Embryonic facial prominence (tissue), 1 donor: ENCODE measurements around the gene PIEZO2.

ENCODE experiments used
- DNase-seq: peaks from one replicate; pipeline ENCODE4 v3.0.0-alpha.2; 2016; ENCODE audit errors: extremely low spot score

The PIEZO2 gene

GRCh38 chr18:10745971-10746370, 403.4 kb downstream of the PIEZO2 start:
- DNase-seq, result no peak

DNA sequence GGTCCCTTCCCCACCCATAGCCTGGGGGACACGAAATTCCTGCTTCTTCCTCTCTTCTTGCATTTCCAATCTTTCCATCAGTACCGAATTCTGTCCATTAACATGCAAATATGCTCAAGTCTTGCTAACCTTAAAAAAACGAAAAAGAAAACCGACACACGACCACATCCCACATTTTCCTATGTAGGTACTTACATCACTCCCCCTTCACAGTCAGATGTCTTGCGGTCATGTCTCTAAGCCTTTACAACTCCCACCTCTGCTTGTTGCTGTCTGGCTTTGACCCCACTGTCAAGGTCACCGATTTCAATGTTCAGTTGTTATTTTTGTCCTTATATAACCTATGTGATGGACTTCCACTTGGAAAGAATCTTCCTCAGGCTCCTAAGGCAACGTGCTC, 404.1 kb downstream of the PIEZO2 start:
- DNase-seq, result no peak

GRCh38 chr18:10743766-10744165, 405.6 kb downstream of the PIEZO2 start:
- no peak for DNase-seq

- DNase-seq, result no peak
Measured at GRCh38 chr18:10739152-10739551, 410.2 kb downstream of the PIEZO2 start.

DNA sequence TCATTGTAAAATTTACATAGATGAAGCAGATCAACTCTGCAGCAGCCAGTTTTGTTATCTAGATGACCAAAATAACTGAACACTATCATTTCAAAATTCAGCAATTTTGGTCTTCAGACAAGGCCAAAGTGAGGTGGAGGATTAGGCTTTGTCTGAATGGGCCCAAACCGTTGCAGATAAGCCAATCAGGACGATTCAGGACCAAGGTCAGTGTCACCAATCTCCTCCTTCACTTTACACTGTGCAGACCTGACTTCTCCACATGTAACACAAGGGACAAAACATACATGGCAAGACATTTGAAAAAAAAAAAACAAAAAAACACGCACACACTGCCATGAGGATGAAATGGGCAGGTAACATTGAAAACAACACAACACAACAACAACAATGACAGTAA, 412.4 kb downstream of the PIEZO2 start:
- DNase-seq, result no peak

DNA sequence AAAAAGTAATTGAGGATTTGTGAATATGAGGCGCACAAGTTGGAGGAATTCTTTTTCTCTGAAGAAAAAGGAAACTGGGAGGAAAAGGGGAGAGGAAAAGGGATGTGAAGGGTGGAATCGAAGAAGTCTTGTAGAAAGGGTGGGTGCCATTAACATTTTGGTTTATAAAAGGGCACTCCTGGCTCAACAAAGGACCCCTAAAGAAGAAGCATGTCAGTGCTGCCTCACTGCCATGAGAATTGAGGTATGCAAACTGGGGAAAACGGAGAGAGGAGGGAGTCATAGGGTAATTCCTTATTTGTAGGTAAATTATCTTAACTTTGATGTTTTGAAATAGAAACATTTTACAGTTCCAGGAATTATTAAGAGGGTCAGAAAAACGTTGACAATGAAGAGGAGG, 416.4 kb downstream of the PIEZO2 start:
- DNase-seq, result no peak

GRCh38 chr18:10727477-10727876, 421.9 kb downstream of the PIEZO2 start:
- DNase-seq, result no peak

- DNase-seq, result no peak
Measured at GRCh38 chr18:10726198-10727068, 422.9 kb downstream of the PIEZO2 start.

- no peak for DNase-seq
Measured at GRCh38 chr18:10724666-10725065, 424.7 kb downstream of the PIEZO2 start.

GRCh38 chr18:10723496-10723895, 425.9 kb downstream of the PIEZO2 start:
- no peak for DNase-seq

DNA sequence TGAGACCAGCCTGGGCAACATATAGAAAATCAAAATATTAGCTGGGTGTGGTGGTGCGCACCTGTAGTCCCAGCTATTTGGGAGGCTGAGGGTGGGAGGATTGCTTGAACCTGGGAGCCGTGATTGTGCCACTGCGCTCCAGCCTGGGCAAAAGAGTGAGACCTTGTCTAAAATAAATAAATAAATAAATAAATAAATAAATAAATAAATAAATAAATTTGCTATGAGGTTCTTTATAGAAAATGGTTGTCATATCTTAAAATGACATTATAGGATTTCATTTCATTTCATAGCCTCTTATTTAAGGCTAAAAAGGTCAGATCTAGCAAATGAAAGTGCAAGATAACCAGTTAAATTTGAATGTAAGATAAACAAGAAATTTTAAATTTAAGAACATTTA, 430.6 kb downstream of the PIEZO2 start:
- no peak for DNase-seq

DNA sequence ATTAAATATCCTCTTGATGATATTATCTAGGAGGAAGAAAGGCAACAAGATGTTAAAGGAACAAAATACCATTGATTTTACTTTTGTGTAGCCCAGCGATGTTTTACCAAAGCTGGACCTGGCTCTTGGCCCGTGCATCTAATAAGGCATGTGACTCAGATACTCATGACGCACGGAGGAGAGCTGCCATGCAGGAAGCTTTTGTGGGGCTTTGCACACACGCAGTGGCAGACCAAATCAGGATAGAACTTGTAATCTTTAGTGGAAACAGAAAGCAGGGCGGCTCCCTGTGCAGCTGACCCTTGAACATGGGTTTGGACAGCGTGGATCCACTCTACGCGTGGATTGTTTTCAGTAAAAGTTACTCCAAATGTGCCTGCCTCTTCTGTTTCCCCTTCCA, 433.6 kb downstream of the PIEZO2 start:
- DNase-seq, result no peak

DNA sequence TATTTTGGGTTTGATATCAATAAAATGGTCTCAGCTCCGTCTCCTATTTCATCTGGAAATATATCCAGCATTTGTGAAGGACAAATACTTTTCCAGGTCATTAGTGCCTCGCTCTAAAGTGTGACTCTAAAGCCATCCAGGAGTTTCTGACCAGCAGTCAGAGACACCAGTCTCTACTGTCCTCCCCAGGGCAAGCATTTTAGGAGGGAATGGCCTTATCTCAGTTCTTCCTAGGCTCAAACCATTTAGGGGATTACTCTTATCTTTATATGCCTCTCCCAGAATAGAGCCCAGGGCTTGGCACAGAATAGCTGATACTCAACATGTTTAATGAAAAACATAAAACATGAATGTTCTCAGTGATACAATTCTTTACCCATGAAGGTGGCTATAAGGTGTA, 436.0 kb downstream of the PIEZO2 start:
- no peak for DNase-seq

DNA sequence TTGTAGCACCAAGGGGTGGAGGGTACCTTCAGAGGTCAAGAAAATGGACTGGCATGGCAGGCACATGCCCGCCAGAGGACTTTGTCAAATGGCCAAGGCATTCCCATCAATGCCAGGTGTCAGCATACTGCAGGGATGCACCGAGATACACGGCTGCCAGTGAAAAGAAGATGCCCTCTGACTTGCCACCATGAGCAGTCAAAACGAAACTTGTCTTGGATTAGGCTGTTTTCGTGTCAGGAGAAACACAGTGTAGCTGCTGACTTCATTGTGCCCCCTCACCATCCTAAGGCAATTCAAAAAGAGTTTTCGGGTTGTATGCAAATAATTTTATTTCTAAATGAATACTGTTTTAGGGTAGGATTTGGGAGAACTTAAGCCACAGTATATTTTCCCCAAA, 442.1 kb downstream of the PIEZO2 start:
- no peak for DNase-seq

DNA sequence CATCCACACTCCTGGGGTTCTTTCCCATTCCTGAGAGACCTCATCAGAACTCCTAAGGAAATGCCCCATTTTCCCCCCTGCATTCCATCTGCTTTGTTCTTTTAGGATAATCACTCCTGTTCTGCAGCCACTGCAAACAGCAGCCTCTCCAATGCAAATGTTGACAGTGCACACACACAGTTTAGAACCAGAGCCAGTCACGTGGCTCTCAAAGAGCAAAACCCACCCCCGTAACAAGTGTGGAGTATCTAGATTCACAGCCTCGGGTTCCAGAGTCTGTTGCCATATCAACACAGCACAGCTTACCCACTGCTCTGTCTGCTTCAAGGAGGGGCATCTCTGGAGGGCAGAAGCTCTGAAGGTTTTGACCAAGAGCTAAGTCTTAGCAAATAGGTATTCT, 443.6 kb downstream of the PIEZO2 start:
- DNase-seq, result no peak

DNA sequence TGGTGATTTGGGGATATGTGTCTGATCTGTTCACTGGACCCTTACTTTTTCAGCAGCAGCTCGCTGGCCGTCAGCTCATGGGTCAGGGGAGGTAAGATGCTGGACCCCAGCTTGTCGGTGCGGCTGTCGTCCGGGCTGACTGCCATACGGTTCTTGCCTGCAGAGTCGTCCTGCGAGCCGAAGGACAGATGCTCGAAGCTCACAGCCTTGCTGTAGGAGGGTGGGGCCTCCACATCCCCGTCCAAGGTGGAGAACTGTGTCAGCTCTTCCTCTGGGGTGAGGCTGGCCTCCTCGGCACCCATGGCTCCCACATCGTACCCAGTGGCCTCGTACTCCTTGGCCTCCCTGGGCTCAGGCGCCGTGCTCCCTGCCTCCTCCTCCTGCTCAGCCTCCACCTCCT, 444.1 kb downstream of the PIEZO2 start:
- DNase-seq, result no peak

GRCh38 chr18:10702206-10702605, 447.2 kb downstream of the PIEZO2 start:
- DNase-seq, result no peak

- DNase-seq, result no peak
Measured at GRCh38 chr18:10690366-10690765, 459.0 kb downstream of the PIEZO2 start.

GRCh38 chr18:10690035-10690329, 459.4 kb downstream of the PIEZO2 start:
- DNase-seq, result no peak

- DNase-seq, result peak; percentile 37
Measured at GRCh38 chr18:10689236-10690034, 459.9 kb downstream of the PIEZO2 start.

DNA sequence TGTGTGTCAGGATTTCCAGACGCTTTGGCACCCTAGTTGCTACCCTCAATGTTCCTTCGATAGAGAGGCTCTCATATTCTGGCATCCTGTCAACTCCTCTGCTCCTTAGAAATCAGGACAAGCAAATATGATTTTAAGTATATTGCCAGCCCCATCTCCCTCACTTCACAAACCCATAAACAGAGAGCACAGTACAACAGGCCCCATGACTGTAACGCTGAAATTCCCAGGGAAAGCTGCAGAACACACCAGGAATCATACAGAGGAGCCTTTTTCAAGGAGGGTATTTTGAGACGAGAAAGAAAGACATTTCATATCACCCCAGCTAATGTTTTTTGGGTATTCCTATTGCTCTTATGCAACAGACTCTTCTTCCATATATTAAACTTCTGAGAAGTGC, 460.6 kb downstream of the PIEZO2 start:
- no peak for DNase-seq

DNA sequence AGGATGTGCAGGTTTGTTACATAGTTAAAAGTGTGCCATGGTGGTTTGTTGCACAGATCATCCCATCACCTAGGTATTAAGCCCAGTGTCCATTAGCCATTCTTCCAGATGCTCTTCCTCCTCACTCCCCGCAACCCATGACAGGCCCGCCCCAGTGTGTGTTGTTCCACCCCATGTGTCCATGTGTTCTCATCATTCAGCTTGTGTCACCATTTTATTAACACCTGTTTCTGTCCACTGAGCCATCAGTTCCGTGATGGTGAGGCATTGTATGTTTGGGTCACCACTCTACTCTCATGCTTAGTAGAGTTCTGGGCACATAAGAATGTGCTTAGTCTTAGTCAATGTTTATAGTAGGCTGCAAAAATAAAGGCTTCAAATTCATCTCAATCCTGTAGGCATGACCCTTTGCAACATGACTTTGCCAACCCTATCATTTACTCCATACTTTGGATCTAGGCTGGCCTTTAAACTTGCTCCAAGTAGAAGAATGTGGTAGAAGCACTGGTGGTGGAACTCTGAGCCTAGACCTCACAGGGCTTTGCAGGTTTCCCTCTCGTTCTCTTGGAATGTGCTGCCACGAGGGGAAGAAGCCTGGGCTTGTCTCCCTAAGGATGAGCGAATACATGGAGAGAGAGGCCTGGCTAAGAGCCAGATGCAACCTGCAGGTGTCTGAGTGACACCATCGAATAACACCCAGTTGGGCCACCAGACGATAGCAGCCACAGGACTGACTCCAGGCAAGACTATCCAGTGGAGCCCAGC, 462.0 kb downstream of the PIEZO2 start:
- no peak for DNase-seq

GRCh38 chr18:10686308-10686707, 463.1 kb downstream of the PIEZO2 start:
- no peak for DNase-seq
